ENCODE measurements around the gene ANKRD6. TPM values are rescaled to one million over a fixed set of nuclear protein-coding genes. Genes with fewer than 3 reads are reported as not detected.

ANKRD6 gene
- total RNA-seq, 1 donor from 2014 or later: 2.2 TPM

GRCh38 chr6:89566930-89567629 lies 134.1 kb downstream of the ANKRD6 start:
- Mint-ChIP-seq H3K4me1 (ENCODE audit: low read depth) (no peaks in the 10 kb centered on the region), H3K36me3 (ENCODE audit: low read depth) (no peaks in the 10 kb centered on the region), H3K27me3 (ENCODE audit: low read depth) (peaks cover 4% of the 10 kb centered on the region), H3K4me3 (ENCODE audit: low read depth) (no peak overlapping the region), H3K9me3 (no peaks in the 10 kb centered on the region), H3K27ac (no peak overlapping the region)
- intact Hi-C loops (cut with micrococcal nuclease): no loop called here
- no peak for DNase-seq (ENCODE audit: low spot score)

DNA sequence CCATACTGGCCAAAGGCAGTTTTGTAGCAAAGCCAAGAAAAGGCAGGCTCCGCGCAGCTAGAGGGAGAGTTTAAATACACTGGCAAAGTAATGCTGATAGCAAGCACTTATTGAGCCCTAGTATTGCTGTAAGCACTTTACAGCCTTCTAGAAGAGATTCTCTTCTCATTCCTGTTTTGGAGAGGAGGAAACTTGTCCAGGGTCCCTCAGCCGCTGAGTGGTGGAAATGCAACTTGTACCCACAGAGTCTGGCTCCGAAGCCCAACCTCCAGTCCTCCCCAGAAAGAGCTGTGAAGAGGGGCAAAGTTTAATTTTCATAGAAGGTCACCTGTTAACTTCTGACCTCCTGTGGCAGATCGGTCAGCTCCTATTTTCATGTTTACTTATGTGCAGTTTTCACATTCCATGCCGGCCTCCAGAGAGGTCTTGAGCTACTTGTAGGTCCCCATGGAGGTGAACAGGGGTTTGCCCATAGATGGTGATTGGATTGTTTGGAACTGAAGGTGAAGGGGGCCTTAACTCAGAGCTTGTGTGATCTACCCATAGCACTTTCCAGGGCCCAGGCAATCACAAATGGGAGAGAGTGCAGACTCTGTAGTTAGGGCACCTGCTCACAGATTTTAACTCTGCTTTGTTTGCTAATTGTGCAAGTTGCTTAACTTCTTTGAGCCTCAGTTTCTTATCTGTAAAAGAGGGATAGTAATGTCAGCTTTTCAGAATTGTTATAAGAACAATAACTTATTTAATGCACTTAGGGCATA lies 134.9 kb downstream of the ANKRD6 start:
- H3K27me3 Mint-ChIP-seq (ENCODE audit: low read depth): peaks cover 2% of the 10 kb centered on the region
- H3K4me3 Mint-ChIP-seq (ENCODE audit: low read depth): no peak overlapping the region
- H3K36me3 Mint-ChIP-seq (ENCODE audit: low read depth): no peaks in the 10 kb centered on the region
- H3K27ac Mint-ChIP-seq: no peak overlapping the region
- H3K9me3 Mint-ChIP-seq: no peaks in the 10 kb centered on the region
- intact Hi-C loops (cut with micrococcal nuclease): no loop called here
- H3K4me1 Mint-ChIP-seq (ENCODE audit: low read depth): no peaks in the 10 kb centered on the region
- no peak for DNase-seq (ENCODE audit: low spot score)

DNA sequence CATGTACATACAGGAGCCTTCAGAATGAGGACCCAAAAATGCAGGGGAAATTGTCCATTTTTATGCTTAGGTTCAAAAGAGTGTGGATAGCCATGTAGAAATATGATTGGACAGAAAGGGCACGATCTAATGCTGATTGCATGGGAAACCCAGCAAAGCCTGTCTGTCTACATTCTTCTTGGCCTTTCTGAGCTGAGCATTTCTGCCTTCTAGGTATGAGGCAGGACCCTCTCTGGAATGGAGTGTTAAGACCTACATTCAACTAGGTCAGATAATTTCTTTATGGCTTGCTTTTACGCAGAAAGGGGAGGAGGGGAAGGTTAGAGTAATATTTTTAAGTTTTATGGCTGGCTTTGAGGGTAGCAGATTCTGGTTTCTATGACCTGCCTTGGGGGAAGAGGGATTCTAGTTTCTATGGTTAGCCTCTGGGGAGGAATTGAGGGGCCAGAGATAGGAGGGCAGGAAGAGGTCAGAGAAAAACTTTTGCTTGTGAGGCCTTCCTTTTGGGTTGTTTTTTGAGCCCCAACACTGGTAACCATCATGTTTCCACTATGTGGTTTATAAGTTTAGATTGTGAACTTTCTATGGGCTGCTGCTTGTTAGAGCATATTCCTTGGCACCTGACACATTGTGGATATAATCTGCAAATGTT lies 142.1 kb downstream of the ANKRD6 start:
- no peaks in the 10 kb centered on the region for H3K9me3 Mint-ChIP-seq
- H3K36me3 Mint-ChIP-seq (ENCODE audit: low read depth): no peaks in the 10 kb centered on the region
- peaks cover 13% of the 10 kb centered on the region for H3K27me3 Mint-ChIP-seq (ENCODE audit: low read depth)
- intact Hi-C loops (cut with micrococcal nuclease): no loop called here
- no peak for DNase-seq (ENCODE audit: low spot score)
- no peak overlapping the region for H3K27ac Mint-ChIP-seq
- H3K4me1 Mint-ChIP-seq (ENCODE audit: low read depth): peaks cover 5% of the 10 kb centered on the region
- H3K4me3 Mint-ChIP-seq (ENCODE audit: low read depth): no peak overlapping the region

GRCh38 chr6:89575562-89575960 lies 142.6 kb downstream of the ANKRD6 start:
- intact Hi-C loops (cut with micrococcal nuclease): no loop called here
- Mint-ChIP-seq H3K4me1 (ENCODE audit: low read depth) (peaks cover 5% of the 10 kb centered on the region), H3K4me3 (ENCODE audit: low read depth) (no peak overlapping the region), H3K36me3 (ENCODE audit: low read depth) (no peaks in the 10 kb centered on the region), H3K9me3 (no peaks in the 10 kb centered on the region), H3K27me3 (ENCODE audit: low read depth) (peaks cover 11% of the 10 kb centered on the region), H3K27ac (no peak overlapping the region)
- no peak for DNase-seq (ENCODE audit: low spot score)

- Mint-ChIP-seq H3K27me3 (ENCODE audit: low read depth) (peaks cover 10% of the 10 kb centered on the region), H3K36me3 (ENCODE audit: low read depth) (no peaks in the 10 kb centered on the region), H3K9me3 (no peaks in the 10 kb centered on the region), H3K4me1 (ENCODE audit: low read depth) (no peaks in the 10 kb centered on the region), H3K4me3 (ENCODE audit: low read depth) (no peak overlapping the region), H3K27ac (no peak overlapping the region)
- DNase-seq (ENCODE audit: low spot score): no peak
- intact Hi-C loops (cut with micrococcal nuclease): no loop called here
These were observed 148.2 kb downstream of the ANKRD6 start for GRCh38 chr6:89580997-89581666.

- H3K4me1 Mint-ChIP-seq (ENCODE audit: low read depth): no peaks in the 10 kb centered on the region
- no peak overlapping the region for H3K4me3 Mint-ChIP-seq (ENCODE audit: low read depth)
- peaks cover 10% of the 10 kb centered on the region for H3K27me3 Mint-ChIP-seq (ENCODE audit: low read depth)
- no peaks in the 10 kb centered on the region for H3K9me3 Mint-ChIP-seq
- DNase-seq (ENCODE audit: low spot score): no peak
- intact Hi-C loops (cut with micrococcal nuclease): no loop called here
- H3K36me3 Mint-ChIP-seq (ENCODE audit: low read depth): no peaks in the 10 kb centered on the region
- H3K27ac Mint-ChIP-seq: no peak overlapping the region
These were observed 148.7 kb downstream of the ANKRD6 start for GRCh38 chr6:89581689-89582088.

- H3K27ac Mint-ChIP-seq: no peak overlapping the region
- peaks cover 10% of the 10 kb centered on the region for H3K27me3 Mint-ChIP-seq (ENCODE audit: low read depth)
- no peak for DNase-seq (ENCODE audit: low spot score)
- no peaks in the 10 kb centered on the region for H3K9me3 Mint-ChIP-seq
- intact Hi-C loops (cut with micrococcal nuclease): no loop called here
- H3K36me3 Mint-ChIP-seq (ENCODE audit: low read depth): no peaks in the 10 kb centered on the region
- no peaks in the 10 kb centered on the region for H3K4me1 Mint-ChIP-seq (ENCODE audit: low read depth)
- no peak overlapping the region for H3K4me3 Mint-ChIP-seq (ENCODE audit: low read depth)
These were observed 149.8 kb downstream of the ANKRD6 start for GRCh38 chr6:89582669-89583325.

GRCh38 chr6:89583559-89583958 lies 150.6 kb downstream of the ANKRD6 start:
- intact Hi-C loops (cut with micrococcal nuclease): no loop called here
- Mint-ChIP-seq H3K4me3 (ENCODE audit: low read depth) (no peak overlapping the region), H3K36me3 (ENCODE audit: low read depth) (no peaks in the 10 kb centered on the region), H3K9me3 (no peaks in the 10 kb centered on the region), H3K27ac (no peak overlapping the region), H3K27me3 (ENCODE audit: low read depth) (peaks cover 10% of the 10 kb centered on the region), H3K4me1 (ENCODE audit: low read depth) (no peaks in the 10 kb centered on the region)
- DNase-seq (ENCODE audit: low spot score): no peak

GRCh38 chr6:89584539-89584938 lies 151.6 kb downstream of the ANKRD6 start:
- Mint-ChIP-seq H3K4me1 (ENCODE audit: low read depth) (no peaks in the 10 kb centered on the region), H3K27ac (no peak overlapping the region), H3K36me3 (ENCODE audit: low read depth) (no peaks in the 10 kb centered on the region), H3K4me3 (ENCODE audit: low read depth) (no peak overlapping the region), H3K9me3 (no peaks in the 10 kb centered on the region), H3K27me3 (ENCODE audit: low read depth) (peaks cover 6% of the 10 kb centered on the region)
- DNase-seq (ENCODE audit: low spot score): no peak
- intact Hi-C loops (cut with micrococcal nuclease): no loop called here

DNA sequence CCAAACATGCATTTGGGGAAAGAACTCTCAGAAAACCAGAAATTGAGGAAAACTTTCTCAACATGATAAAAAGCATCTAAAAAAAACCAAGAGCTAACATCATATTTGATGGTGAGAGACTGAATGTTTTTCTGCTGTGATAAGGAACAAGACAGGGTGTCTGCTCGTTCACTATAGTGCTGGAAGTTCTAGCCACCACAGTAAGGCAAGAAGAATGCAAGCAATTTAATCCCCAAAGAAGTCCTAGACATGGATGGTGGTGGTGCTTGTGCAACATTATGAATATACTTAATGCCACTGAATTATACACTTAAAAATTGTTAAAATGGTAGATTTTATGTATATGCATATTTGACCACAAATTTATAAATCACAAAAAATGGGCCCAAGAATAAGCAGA lies 152.2 kb downstream of the ANKRD6 start:
- intact Hi-C loops (cut with micrococcal nuclease): no loop called here
- no peaks in the 10 kb centered on the region for H3K4me1 Mint-ChIP-seq (ENCODE audit: low read depth)
- DNase-seq (ENCODE audit: low spot score): no peak
- H3K36me3 Mint-ChIP-seq (ENCODE audit: low read depth): no peaks in the 10 kb centered on the region
- no peak overlapping the region for H3K4me3 Mint-ChIP-seq (ENCODE audit: low read depth)
- H3K27ac Mint-ChIP-seq: no peak overlapping the region
- peaks cover 4% of the 10 kb centered on the region for H3K27me3 Mint-ChIP-seq (ENCODE audit: low read depth)
- no peaks in the 10 kb centered on the region for H3K9me3 Mint-ChIP-seq

DNA sequence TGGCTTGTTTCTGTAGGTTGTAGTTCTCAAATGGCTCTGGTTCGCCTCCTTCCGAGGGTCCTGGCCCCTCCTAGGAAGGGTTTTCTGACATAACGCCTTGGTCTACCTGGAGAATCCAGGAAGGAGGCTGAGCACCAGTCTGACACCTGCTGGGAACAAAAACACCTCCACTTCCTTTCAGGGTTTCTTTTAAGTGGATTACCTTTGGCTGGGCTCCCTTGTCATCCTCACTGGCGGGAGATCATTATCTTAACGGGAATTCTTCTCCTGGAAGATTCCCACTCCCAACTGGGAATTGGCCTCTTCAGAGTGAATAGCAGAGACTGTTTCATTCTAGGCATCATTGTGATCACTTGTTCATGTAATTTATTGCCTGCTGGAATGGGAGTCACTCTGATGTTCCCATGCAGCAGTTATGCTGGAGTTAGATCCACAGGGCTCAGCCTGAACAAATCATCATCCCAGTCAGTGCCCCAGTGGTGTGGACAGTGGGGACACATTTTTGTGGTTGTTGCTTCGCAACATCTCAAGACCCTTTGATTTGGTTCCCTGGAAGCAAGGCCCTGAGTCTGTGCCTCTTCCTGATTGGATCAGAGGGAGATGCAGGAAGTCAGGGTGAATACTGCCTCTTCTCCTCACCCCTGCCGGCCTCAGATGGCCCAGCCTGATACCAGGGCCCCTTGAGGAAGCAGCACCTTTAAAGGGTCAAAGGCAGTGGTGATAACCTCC lies 156.5 kb downstream of the ANKRD6 start:
- H3K27me3 Mint-ChIP-seq (ENCODE audit: low read depth): no peaks in the 10 kb centered on the region
- H3K36me3 Mint-ChIP-seq (ENCODE audit: low read depth): no peaks in the 10 kb centered on the region
- intact Hi-C loops (cut with micrococcal nuclease): no loop called here
- no peak overlapping the region for H3K27ac Mint-ChIP-seq
- H3K4me3 Mint-ChIP-seq (ENCODE audit: low read depth): no peak overlapping the region
- no peaks in the 10 kb centered on the region for H3K9me3 Mint-ChIP-seq
- DNase-seq (ENCODE audit: low spot score): no peak
- no peaks in the 10 kb centered on the region for H3K4me1 Mint-ChIP-seq (ENCODE audit: low read depth)

GRCh38 chr6:89590133-89590532 lies 157.2 kb downstream of the ANKRD6 start:
- intact Hi-C loops (cut with micrococcal nuclease): no loop called here
- no peaks in the 10 kb centered on the region for H3K27me3 Mint-ChIP-seq (ENCODE audit: low read depth)
- no peaks in the 10 kb centered on the region for H3K9me3 Mint-ChIP-seq
- no peak for DNase-seq (ENCODE audit: low spot score)
- no peak overlapping the region for H3K4me3 Mint-ChIP-seq (ENCODE audit: low read depth)
- H3K27ac Mint-ChIP-seq: no peak overlapping the region
- no peaks in the 10 kb centered on the region for H3K36me3 Mint-ChIP-seq (ENCODE audit: low read depth)
- no peaks in the 10 kb centered on the region for H3K4me1 Mint-ChIP-seq (ENCODE audit: low read depth)
